Esophagus squamous epithelium (tissue), 5 donors: Measurements from ENCODE around the gene VAX1. TPM values are rescaled to one million over a fixed set of nuclear protein-coding genes. Genes with fewer than 3 reads are reported as not detected.

Source experiments
- DNase-seq: peaks from one replicate; lab custom pipeline; 2025; lab: John Stamatoyannopoulos, UW
- H3K27ac ChIP-seq, 4 donors: fragments of 200-600 bp; sonication (generic); one replicate each; pipeline ENCODE4 v1.5.1; 2016 to 2019; ENCODE audit warnings: mild to moderate bottlenecking in 1 of 4
- H3K27me3 ChIP-seq, 4 donors: fragments of 200-600 bp; sonication (generic); 1 replicate in 3 of 4; 2 replicates in 1 of 4; pipeline versions ENCODE4 v1.5.1 to v1.6.0; 2017 to 2021; ENCODE audit warnings: antibody characterized with exemption in 1 of 4
- H3K36me3 ChIP-seq, 3 donors: fragments of 200-600 bp; sonication (generic); one replicate each; pipeline ENCODE4 v1.5.1; 2016 to 2019
- H3K4me1 ChIP-seq, 3 donors: fragments of 200-600 bp; sonication (generic); one replicate each; pipeline ENCODE4 v1.5.1; 2017 to 2019
- H3K4me3 ChIP-seq, 4 donors: fragments of 200-600 bp; sonication (generic); 1 replicate in 3 of 4; 2 replicates in 1 of 4; pipeline ENCODE4 v1.5.1; 2016 to 2019; ENCODE audit warnings: mild to moderate bottlenecking in 2 of 4, moderate library complexity in 1 of 4
- H3K9me3 ChIP-seq, 3 donors: fragments of 200-600 bp; sonication (generic); one replicate each; pipeline ENCODE4 v1.5.1; 2016 to 2019
- POLR2A ChIP-seq, 4 donors: fragments of 450-650 bp; IDR thresholded peaks; one replicate each; pipeline ENCODE4 v1.6.1; 2017; ENCODE audit warnings: antibody characterized with exemption in 4 of 4, mild to moderate bottlenecking in 4 of 4, moderate library complexity in 3 of 4
- WGBS, 2 donors: methylation state at CpG; one replicate each; pipeline ENCODE4 v1.1.5; 2018; 5-methylcytosine and 5-hydroxymethylcytosine counted together
- intact Hi-C: fragments of 100-400 bp; cut with DNase I; formaldehyde crosslinking; loops from one replicate; pipeline ENCODE4 v1.15.0; 2022
- total RNA-seq, 4 donors: library from RNA; depleted of rRNA; stranded (reverse); fragments of >200 nt; gene quantifications; one replicate each; pipeline ENCODE4 v1.1.0, GENCODE V29; 2016
- TF ChIP-seq, protein P1 (sequence below), 6 experiments: fragments of 450-650 bp in 4 of 6; fragments of 200-600 bp in 2 of 6; sonication (generic) in 2 of 6; IDR thresholded peaks; one replicate each; pipeline ENCODE4 v1.5.1; 2016 to 2019; ENCODE audit warnings: antibody characterized with exemption in 6 of 6, mild to moderate bottlenecking in 4 of 6, moderate library complexity in 4 of 6
- donor health status: DM: yes; HTN: yes; CAD: no.

Gene VAX1
- total RNA-seq, 4 donors from 2014 or later = 0.13 TPM; not detected in 3

- peak overlapping the region; percentile 1 to 39 (median 28) for H3K4me3 ChIP-seq
- TF ChIP-seq POLR2A (IDR thresholded peaks at IDR 0.05) = no peak
- TF ChIP-seq, protein P1, sequence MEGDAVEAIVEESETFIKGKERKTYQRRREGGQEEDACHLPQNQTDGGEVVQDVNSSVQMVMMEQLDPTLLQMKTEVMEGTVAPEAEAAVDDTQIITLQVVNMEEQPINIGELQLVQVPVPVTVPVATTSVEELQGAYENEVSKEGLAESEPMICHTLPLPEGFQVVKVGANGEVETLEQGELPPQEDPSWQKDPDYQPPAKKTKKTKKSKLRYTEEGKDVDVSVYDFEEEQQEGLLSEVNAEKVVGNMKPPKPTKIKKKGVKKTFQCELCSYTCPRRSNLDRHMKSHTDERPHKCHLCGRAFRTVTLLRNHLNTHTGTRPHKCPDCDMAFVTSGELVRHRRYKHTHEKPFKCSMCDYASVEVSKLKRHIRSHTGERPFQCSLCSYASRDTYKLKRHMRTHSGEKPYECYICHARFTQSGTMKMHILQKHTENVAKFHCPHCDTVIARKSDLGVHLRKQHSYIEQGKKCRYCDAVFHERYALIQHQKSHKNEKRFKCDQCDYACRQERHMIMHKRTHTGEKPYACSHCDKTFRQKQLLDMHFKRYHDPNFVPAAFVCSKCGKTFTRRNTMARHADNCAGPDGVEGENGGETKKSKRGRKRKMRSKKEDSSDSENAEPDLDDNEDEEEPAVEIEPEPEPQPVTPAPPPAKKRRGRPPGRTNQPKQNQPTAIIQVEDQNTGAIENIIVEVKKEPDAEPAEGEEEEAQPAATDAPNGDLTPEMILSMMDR (IDR thresholded peaks at IDR 0.05) = peak in 1 of 6 experiments; percentile 4
- no peak for DNase-seq
- intact Hi-C loops = no loop called here
- 5 to 32% methylated on average over 9 to 24 of the region's 72 CpGs for WGBS, 2 donors
- peaks cover 37 to 100% (median 50%) of the 10 kb centered on the region in 4 donors for H3K27me3 ChIP-seq
- no peaks in the 10 kb centered on the region for H3K36me3 ChIP-seq
- no peak overlapping the region for H3K27ac ChIP-seq
- H3K9me3 ChIP-seq = no peaks in the 10 kb centered on the region
- H3K4me1 ChIP-seq = peaks cover 17 to 72% (median 29%) of the 10 kb centered on the region in 3 donors
These were observed 3.6 kb downstream of the VAX1 start for GRCh38 chr10:117134306-117135025.

- TF ChIP-seq, protein P1 (IDR thresholded peaks at IDR 0.05) = no peak
- no peak for TF ChIP-seq POLR2A (IDR thresholded peaks at IDR 0.05)
- intact Hi-C loops = no loop called here
- DNase-seq = no peak
- Histone ChIP-seq H3K36me3 (no peaks in the 10 kb centered on the region), H3K27me3 (peaks cover 33 to 100% (median 49%) of the 10 kb centered on the region in 4 donors), H3K4me3 (peak overlapping the region in 2 of 4 donors; percentile 39), H3K27ac (no peak overlapping the region), H3K4me1 (peaks cover 17 to 67% (median 29%) of the 10 kb centered on the region in 3 donors), H3K9me3 (no peaks in the 10 kb centered on the region)
- WGBS, 2 donors = 8 to 10% methylated on average over 2 to 4 of the region's 28 CpGs
These were observed 4.1 kb downstream of the VAX1 start for GRCh38 chr10:117134056-117134305.

DNA sequence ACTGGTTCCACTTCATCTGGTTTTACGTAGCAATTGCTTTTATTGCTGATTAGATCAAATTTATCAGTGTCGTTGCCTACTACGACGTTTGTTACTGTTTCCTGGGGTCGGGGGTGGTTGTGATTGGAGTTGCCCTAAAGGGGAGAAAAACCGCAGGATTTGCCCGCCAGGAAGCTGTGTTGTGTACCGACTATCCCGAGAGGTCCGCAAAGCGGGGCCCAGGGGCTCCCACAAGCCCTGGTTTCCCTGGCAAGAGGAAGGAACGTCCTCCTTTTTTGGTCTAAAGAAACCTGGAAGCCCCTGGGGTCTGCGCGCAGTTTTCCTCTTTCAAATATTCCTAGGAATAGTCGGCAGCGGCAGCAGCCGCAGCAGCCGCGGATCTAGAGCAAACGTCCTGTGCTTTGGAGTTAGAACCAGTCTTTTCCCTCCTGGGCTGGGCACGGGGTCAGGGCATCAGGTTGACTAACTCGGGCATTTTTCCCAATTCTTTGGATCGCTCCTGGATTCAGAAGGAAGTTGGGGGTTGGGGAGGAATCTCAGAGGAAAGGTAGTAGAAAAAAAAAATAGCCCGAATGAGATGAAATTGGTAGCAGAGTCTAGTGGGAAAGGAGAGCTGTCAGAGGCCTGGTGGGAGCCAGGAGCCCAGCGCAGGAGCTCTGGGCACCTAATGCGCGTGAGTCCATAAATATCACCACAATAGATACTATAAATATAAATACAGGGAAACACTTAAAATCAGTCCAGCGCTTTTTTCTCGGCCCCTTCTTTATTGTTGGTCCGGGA is 4.6 kb downstream of the VAX1 start:
- no peaks in the 10 kb centered on the region for H3K9me3 ChIP-seq
- TF ChIP-seq, protein P1 (IDR thresholded peaks at IDR 0.05) = no peak
- no peak for TF ChIP-seq POLR2A (IDR thresholded peaks at IDR 0.05)
- no peaks in the 10 kb centered on the region for H3K36me3 ChIP-seq
- WGBS, 2 donors = 14 to 24% methylated on average over 22 to 28 of the region's 30 CpGs
- H3K27ac ChIP-seq = no peak overlapping the region
- peak overlapping the region in 2 of 4 donors; percentile 39 for H3K4me3 ChIP-seq
- H3K27me3 ChIP-seq = peaks cover 31 to 100% (median 48%) of the 10 kb centered on the region in 4 donors
- intact Hi-C loops = no loop called here
- peaks cover 17 to 62% (median 27%) of the 10 kb centered on the region in 3 donors for H3K4me1 ChIP-seq
- no peak for DNase-seq

DNA sequence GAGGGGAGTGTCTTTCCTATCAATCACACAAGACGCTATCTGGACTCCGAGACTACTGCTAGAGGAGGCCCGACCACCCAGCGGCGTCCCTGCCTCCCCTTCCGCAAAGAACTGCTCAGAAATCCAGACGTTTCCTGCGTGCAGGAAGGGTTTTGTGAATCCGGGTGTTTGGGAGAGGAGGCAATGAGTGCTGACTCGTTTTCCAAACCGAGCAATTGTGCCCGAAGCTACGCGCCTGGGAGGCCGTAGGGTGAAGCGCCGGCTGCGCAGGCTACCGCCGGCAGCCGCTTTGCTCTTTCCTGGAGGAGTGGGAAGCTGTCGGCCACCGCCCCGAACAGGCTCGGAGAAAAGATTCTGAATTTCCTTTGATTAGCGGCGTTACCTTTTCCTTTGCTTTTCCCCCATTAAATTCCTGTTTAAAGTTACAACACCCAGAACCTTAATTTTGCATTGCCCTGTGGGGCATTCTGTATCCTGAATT is 5.3 kb downstream of the VAX1 start:
- Histone ChIP-seq H3K9me3 (no peaks in the 10 kb centered on the region), H3K27ac (no peak overlapping the region), H3K4me1 (peaks cover 17 to 55% (median 21%) of the 10 kb centered on the region in 3 donors), H3K36me3 (no peaks in the 10 kb centered on the region), H3K4me3 (no peak overlapping the region), H3K27me3 (peaks cover 24 to 100% (median 43%) of the 10 kb centered on the region in 4 donors)
- WGBS, 2 donors = 9 to 11% methylated on average over 17 of the region's 27 CpGs
- no peak for TF ChIP-seq POLR2A (IDR thresholded peaks at IDR 0.05)
- TF ChIP-seq, protein P1 (IDR thresholded peaks at IDR 0.05) = no peak
- DNase-seq = no peak
- intact Hi-C loops = no loop called here
